Panc1 (cell line): ENCODE results near the gene SDK1.

ENCODE experiments used
- POLR2AphosphoS5 ChIP-seq: IDR thresholded peaks from 2 replicates; pipeline ENCODE4 v1.6.1; 2012; ENCODE audit warnings: mild to moderate bottlenecking, low read depth, low read length, moderate library complexity
- SIN3A ChIP-seq: IDR thresholded peaks from 2 replicates; pipeline ENCODE4 v1.6.1; 2012; ENCODE audit warnings: low read depth, mild to moderate bottlenecking, low read length, moderate library complexity, borderline replicate concordance; ENCODE audit not compliant: insufficient read depth
- TCF7L2 ChIP-seq: IDR thresholded peaks from 2 replicates; pipeline ENCODE4 v1.6.1; 2011; ENCODE audit warnings: mild to moderate bottlenecking, low read depth, low read length, inconsistent platforms
- TF ChIP-seq, protein P1 (sequence below): fragments of 450-650 bp; IDR thresholded peaks from 2 replicates; pipeline ENCODE4 v1.5.1; 2017; ENCODE audit warnings: mild to moderate bottlenecking
- TF ChIP-seq, protein P2 (sequence below), 2 experiments: IDR thresholded peaks; 2 replicates each; pipeline ENCODE4 v1.6.1; 2011 to 2012; ENCODE audit warnings: low read depth in 2 of 2, control low read depth in 1 of 2, low read length in 1 of 2, mild to moderate bottlenecking in 1 of 2, moderate library complexity in 1 of 2; ENCODE audit not compliant: insufficient read depth in 1 of 2

DNA sequence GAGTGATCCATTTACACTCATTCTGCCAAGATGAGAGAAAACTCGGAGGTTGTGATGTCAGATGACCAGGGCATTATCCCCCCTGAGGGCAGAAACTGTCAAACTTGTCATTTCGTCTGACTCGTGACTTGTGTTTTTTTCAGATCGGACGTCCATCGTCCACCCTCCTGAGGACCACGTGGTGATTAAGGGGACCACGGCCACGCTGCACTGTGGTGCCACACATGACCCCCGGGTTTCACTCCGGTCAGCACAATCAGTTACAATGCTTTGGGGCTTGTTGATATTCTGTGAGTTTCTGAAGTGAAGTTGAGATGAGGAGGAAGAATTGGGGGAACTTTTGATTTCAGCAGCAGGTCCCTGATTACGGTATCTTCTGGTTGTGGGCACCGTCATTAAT is 670.3 kb downstream of the SDK1 start:
- no peak for TF ChIP-seq SIN3A
- TF ChIP-seq, protein P1, sequence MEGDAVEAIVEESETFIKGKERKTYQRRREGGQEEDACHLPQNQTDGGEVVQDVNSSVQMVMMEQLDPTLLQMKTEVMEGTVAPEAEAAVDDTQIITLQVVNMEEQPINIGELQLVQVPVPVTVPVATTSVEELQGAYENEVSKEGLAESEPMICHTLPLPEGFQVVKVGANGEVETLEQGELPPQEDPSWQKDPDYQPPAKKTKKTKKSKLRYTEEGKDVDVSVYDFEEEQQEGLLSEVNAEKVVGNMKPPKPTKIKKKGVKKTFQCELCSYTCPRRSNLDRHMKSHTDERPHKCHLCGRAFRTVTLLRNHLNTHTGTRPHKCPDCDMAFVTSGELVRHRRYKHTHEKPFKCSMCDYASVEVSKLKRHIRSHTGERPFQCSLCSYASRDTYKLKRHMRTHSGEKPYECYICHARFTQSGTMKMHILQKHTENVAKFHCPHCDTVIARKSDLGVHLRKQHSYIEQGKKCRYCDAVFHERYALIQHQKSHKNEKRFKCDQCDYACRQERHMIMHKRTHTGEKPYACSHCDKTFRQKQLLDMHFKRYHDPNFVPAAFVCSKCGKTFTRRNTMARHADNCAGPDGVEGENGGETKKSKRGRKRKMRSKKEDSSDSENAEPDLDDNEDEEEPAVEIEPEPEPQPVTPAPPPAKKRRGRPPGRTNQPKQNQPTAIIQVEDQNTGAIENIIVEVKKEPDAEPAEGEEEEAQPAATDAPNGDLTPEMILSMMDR, result no peak
- no peak for TF ChIP-seq POLR2AphosphoS5
- TF ChIP-seq, protein P2, sequence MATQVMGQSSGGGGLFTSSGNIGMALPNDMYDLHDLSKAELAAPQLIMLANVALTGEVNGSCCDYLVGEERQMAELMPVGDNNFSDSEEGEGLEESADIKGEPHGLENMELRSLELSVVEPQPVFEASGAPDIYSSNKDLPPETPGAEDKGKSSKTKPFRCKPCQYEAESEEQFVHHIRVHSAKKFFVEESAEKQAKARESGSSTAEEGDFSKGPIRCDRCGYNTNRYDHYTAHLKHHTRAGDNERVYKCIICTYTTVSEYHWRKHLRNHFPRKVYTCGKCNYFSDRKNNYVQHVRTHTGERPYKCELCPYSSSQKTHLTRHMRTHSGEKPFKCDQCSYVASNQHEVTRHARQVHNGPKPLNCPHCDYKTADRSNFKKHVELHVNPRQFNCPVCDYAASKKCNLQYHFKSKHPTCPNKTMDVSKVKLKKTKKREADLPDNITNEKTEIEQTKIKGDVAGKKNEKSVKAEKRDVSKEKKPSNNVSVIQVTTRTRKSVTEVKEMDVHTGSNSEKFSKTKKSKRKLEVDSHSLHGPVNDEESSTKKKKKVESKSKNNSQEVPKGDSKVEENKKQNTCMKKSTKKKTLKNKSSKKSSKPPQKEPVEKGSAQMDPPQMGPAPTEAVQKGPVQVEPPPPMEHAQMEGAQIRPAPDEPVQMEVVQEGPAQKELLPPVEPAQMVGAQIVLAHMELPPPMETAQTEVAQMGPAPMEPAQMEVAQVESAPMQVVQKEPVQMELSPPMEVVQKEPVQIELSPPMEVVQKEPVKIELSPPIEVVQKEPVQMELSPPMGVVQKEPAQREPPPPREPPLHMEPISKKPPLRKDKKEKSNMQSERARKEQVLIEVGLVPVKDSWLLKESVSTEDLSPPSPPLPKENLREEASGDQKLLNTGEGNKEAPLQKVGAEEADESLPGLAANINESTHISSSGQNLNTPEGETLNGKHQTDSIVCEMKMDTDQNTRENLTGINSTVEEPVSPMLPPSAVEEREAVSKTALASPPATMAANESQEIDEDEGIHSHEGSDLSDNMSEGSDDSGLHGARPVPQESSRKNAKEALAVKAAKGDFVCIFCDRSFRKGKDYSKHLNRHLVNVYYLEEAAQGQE (IDR thresholded peaks at IDR 0.05; ENCODE audit: insufficient read depth in 1 of 2, low read depth in 2 of 2, low read length in 1 of 2), result no peak
- TF ChIP-seq TCF7L2, result no peak
